CD8-positive, alpha-beta memory T cell (primary cell): ENCODE measurements around the gene OST4. TPM values are rescaled to one million over a fixed set of nuclear protein-coding genes. Genes with fewer than 3 reads are reported as not detected.
A peak's percentile ranks its signal among the peaks of the same experiment; 100 is the strongest.
"Not testable (repeated sequence)": the region's sequence is repeated elsewhere in the genome, so short reads cannot be mapped to it uniquely, and the experiment has no call there.

Source experiments
- CTCF ChIA-PET: fragments of 350-600 bp; sonication (Branson Sonifier 250); formaldehyde crosslinking; loops from one replicate; lab custom pipeline; 2021; ENCODE audit warnings: antibody characterized with exemption; lab: Charles Lee
- POLR2A ChIA-PET: fragments of 350-600 bp; sonication (Branson Sonifier 250); formaldehyde crosslinking; loops from one replicate; lab custom pipeline; 2021; ENCODE audit warnings: antibody characterized with exemption; lab: Charles Lee
- DNase-seq, 5 donors: peaks; one replicate each; pipeline versions ENCODE4 v3.0.0 to v3.0.0-alpha.2; 2020 to 2022; ENCODE audit warnings: mixed read lengths in 1 of 5
- H3K27ac ChIP-seq: one replicate; pipeline ENCODE4 v1.7.0; 2013; ENCODE audit warnings: low read depth, mild to moderate bottlenecking, low read length, moderate library complexity
- H3K27me3 ChIP-seq: 2 replicates; pipeline ENCODE4 v1.7.0; 2013; ENCODE audit warnings: low read length, mild to moderate bottlenecking; ENCODE audit not compliant: insufficient read depth, poor library complexity, severe bottlenecking
- H3K36me3 ChIP-seq: 2 replicates; pipeline ENCODE4 v1.7.0; 2013; ENCODE audit warnings: mild to moderate bottlenecking, low read length, moderate library complexity; ENCODE audit not compliant: insufficient read depth
- H3K4me1 ChIP-seq: 2 replicates; pipeline ENCODE4 v1.7.0; 2013; ENCODE audit warnings: mild to moderate bottlenecking, low read length, moderate library complexity; ENCODE audit not compliant: insufficient read depth
- H3K4me3 ChIP-seq: 2 replicates; pipeline ENCODE4 v1.7.0; 2013; ENCODE audit warnings: mild to moderate bottlenecking, low read length
- H3K9me3 ChIP-seq: 2 replicates; pipeline ENCODE4 v1.7.0; 2013; ENCODE audit warnings: mild to moderate bottlenecking, low read length
- H3K27ac Mint-ChIP-seq, 8 donors: one replicate each; pipeline ENCODE4 v1.8.0; 2020 to 2021; ENCODE audit warnings: mixed read lengths in 8 of 8, mild to moderate bottlenecking in 6 of 8, inconsistent platforms in 3 of 8, moderate library complexity in 3 of 8
- H3K27me3 Mint-ChIP-seq, 2 donors: one replicate each; pipeline ENCODE4 v1.8.0; 2020 to 2021; ENCODE audit warnings: mixed read lengths in 2 of 2, mild to moderate bottlenecking in 1 of 2, moderate library complexity in 1 of 2
- H3K36me3 Mint-ChIP-seq, 3 donors: one replicate each; pipeline ENCODE4 v1.8.0; 2020 to 2021; ENCODE audit warnings: mixed read lengths in 3 of 3, inconsistent platforms in 1 of 3, mild to moderate bottlenecking in 1 of 3
- H3K4me1 Mint-ChIP-seq, 3 donors: one replicate each; pipeline ENCODE4 v1.8.0; 2020 to 2021; ENCODE audit warnings: mixed read lengths in 3 of 3, inconsistent platforms in 1 of 3, mild to moderate bottlenecking in 1 of 3
- H3K4me3 Mint-ChIP-seq, 7 donors: one replicate each; pipeline ENCODE4 v1.8.0; 2020 to 2021; ENCODE audit warnings: mixed read lengths in 7 of 7, mild to moderate bottlenecking in 6 of 7, moderate library complexity in 4 of 7, inconsistent platforms in 2 of 7
- H3K9me3 Mint-ChIP-seq, 5 donors: one replicate each; pipeline ENCODE4 v1.8.0; 2020 to 2022; ENCODE audit warnings: mixed read lengths in 5 of 5, mild to moderate bottlenecking in 3 of 5, moderate library complexity in 2 of 5, inconsistent platforms in 1 of 5
- polyA plus RNA-seq: library from polyadenylated mRNA; unstranded; fragments of 300-500 nt; fragmentation: Illumina TruSeq; gene quantifications from one replicate; pipeline ENCODE4 v1.2.3, GENCODE V29; 2021
- total RNA-seq, 2 experiments: library from RNA; stranded (reverse); gene quantifications; one replicate each; pipeline ENCODE4 v1.2.3, GENCODE V29; 2021

The OST4 gene
- total RNA-seq (100 to 1,000 TPM; 346 to 353 TPM), polyA plus RNA-seq (907 TPM)

DNA sequence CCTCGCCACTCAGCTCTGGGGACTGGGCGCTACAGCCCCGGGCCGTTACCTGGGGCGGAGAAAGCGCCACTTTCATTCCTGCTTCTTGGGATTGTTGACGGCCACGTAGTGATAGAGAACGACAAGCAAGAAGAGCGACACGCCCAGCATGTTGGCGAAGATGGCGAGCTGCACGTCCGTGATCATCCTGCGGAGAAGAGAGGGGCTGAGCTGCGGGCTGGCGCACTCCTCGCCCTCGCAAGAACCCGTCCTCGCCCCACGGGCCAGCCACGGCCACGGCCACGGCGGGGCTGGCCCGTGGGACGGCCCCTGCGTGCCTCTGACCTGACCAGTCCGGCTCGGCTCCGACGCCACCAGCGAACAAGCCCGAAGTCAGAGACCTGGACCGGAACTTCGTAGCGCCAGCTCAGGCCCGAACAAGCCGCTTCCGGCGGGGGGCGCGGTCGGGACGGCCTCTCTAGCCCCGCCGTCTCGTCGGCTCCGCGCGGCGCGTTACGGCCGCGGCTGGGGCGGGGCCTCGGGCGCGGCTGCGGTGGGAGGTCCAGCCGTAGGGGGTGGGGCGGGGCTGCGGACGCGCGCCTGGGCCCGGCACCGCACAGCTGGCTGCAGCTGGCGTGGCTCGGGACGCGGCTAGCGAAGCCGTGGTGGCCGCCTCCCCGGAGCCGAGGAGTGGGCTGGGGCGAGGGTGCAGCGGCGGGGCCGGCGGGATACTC, at the start of gene OST4:
Gene OST4, minus strand, starts transcription at position 378 of the 713 bp plus-strand sequence.
- Mint-ChIP-seq H3K9me3 (no peaks in the 10 kb centered on the region), H3K36me3 (peaks cover 0 to 39% (median 4%) of the 10 kb centered on the region in 3 donors), H3K27me3 (no peaks in the 10 kb centered on the region), H3K27ac (peak within 1 kb of the TSS; percentile 88 to 99 (median 98)), H3K4me3 (peak within 1 kb of the TSS; percentile 91 to 98 (median 97)), H3K4me1 (peaks cover 58 to 82% (median 75%) of the 10 kb centered on the region in 3 donors)
- DNase-seq, result peak; percentile 85 to 89 (median 88)
- ChIA-PET POLR2A (interaction anchor here (0.6 to 2.8 kb wide), 14 partner anchors 9 to 701 kb away, joined by 3 to 58 read pairs (median 5); partner anchors contain the start of genes ABHD1, AGBL5, ATRAID and KHK), CTCF (interaction anchor here (1.0 to 1.7 kb wide), 7 partner anchors 9 to 21 kb away, joined by 3 to 11 read pairs (median 3); partner anchors contain the start of genes AGBL5 and KHK)
- H3K36me3 ChIP-seq, result peaks cover 26% of the 10 kb centered on the region
- peak within 1 kb of the TSS; percentile 82 for H3K4me3 ChIP-seq
- H3K9me3 ChIP-seq, result no peaks in the 10 kb centered on the region
- H3K27ac ChIP-seq, result peak within 1 kb of the TSS; percentile 96
- peaks cover 44% of the 10 kb centered on the region for H3K4me1 ChIP-seq
- no peaks in the 10 kb centered on the region for H3K27me3 ChIP-seq

DNA sequence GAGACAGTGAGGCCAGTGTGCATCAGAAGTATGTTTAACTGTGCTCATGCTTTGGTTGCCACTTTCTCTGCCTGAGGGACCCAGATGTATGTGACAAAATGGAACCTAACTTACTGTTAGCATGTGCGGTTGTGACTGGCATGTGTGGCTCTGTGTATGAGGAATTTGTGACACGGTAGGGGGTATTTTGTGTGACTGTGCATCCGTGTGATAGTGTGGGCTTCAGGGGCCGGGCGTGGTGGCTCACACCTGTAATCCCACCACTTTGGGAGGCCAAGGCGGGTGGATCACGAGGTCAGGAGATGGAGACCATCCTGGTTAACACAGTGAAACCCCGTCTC, 47.8 kb upstream of the OST4 start:
- peaks cover 13% of the 10 kb centered on the region for H3K4me1 ChIP-seq
- peaks cover 19 to 34% of the 10 kb centered on the region in 2 donors for H3K27me3 Mint-ChIP-seq
- POLR2A ChIA-PET, H3K27ac ChIP-seq, H3K36me3 Mint-ChIP-seq, H3K9me3 Mint-ChIP-seq, H3K9me3 ChIP-seq, DNase-seq, H3K36me3 ChIP-seq, CTCF ChIA-PET: not testable (repeated sequence)
- peak overlapping the region; percentile 70 to 83 (median 76) for H3K4me3 Mint-ChIP-seq
- peaks cover 20 to 21% (median 20%) of the 10 kb centered on the region in 3 donors for H3K4me1 Mint-ChIP-seq
- peak overlapping the region in 3 of 8 donors; percentile 17 to 71 (median 66) for H3K27ac Mint-ChIP-seq
- peaks cover 11% of the 10 kb centered on the region for H3K27me3 ChIP-seq
- H3K4me3 ChIP-seq, result peak overlapping the region; percentile 51

DNA sequence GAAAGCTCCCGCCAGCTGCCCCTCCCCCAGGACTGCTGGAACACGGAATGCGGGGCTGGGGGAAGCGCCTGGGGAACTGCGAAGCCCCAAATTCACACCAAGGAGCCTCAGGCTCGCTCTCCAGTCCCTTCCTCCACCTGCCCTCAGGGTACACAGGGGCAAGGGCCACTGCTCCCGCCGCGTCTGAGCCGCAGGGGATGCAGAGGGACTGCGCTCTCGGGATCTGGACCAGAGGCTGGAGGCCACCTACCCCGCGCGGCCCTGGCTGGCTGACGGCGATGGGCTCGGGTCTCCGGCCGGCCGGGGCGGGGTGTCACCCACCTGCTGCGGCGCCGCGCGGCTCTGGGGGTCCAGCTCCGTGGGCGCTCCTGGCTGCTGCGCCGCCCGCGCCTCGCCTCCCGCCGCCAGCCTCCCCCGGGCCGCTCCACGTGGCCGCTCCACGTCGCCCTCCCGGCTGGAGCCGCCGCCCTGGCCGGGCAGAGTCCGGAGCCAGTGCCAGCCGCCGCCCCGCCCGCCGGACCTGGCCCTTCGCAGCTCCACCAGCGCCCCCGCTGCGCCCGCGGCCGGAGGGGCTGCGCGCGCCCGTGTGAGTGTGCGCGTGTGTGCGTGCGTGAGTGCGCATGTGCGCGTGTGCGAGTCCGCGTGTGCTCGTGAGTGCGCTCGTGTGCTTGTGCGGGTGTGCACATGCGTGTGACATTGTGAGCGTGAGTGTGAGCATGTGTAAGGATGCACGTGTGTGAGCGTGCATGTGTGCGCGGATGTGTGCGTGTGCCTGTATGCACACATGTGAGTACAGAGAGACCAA, 47.3 kb upstream of the OST4 start, which contains the start of gene CGREF1:
Gene CGREF1, minus strand, starts transcription at position 604 of the 805 bp plus-strand sequence. CDS start 14,762 bp downstream, outside the sequence.
- Histone ChIP-seq H3K36me3 (no peaks in the 10 kb centered on the region), H3K4me1 (peaks cover 10% of the 10 kb centered on the region), H3K27ac (no peak within 1 kb of the TSS), H3K4me3 (peak within 1 kb of the TSS; percentile 51), H3K27me3 (peaks cover 11% of the 10 kb centered on the region), H3K9me3 (no peaks in the 10 kb centered on the region)
- H3K27me3 Mint-ChIP-seq, result peaks cover 20 to 34% of the 10 kb centered on the region in 2 donors
- H3K4me3 Mint-ChIP-seq, result peak within 1 kb of the TSS; percentile 70 to 83 (median 76)
- peaks cover 16 to 18% (median 18%) of the 10 kb centered on the region in 3 donors for H3K4me1 Mint-ChIP-seq
- peaks cover 0 to 3% (median 0%) of the 10 kb centered on the region in 3 donors for H3K36me3 Mint-ChIP-seq
- no peaks in the 10 kb centered on the region for H3K9me3 Mint-ChIP-seq
- no peak for DNase-seq
- ChIA-PET CTCF (no interaction called here), POLR2A (no interaction called here)
- H3K27ac Mint-ChIP-seq, result peak within 1 kb of the TSS in 3 of 8 donors; percentile 17 to 71 (median 66)

DNA sequence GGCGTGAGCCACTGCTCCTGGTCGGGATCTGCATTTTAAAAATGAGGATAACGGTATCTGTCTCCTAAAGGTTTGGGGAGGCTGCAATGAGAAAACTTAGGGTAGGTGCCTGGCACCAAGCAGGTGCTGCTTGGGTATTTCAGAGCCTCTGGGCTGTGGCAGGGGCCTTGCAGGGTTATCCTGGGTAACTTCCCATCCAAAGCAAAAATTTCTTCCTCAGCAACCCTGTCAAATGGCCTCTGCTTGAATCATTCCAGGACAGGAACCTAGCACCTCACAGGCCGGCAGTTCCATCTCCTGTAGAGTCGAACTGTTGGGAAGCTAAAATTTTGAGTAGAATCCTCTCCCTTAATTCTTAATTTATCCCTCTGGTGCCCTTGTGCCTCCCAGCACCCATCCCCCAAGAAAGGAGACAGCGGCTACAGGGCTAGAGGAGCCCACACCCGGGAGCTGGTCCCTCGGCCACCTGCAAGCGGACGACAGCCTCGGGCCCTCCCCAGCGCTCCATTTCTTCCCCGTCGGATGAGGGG, 46.6 kb upstream of the OST4 start:
- Histone ChIP-seq H3K27me3 (peaks cover 11% of the 10 kb centered on the region), H3K9me3 (no peaks in the 10 kb centered on the region), H3K36me3 (no peaks in the 10 kb centered on the region), H3K27ac (no peak overlapping the region), H3K4me1 (peaks cover 7% of the 10 kb centered on the region), H3K4me3 (no peak overlapping the region)
- H3K27me3 Mint-ChIP-seq, result peaks cover 21 to 34% of the 10 kb centered on the region in 2 donors
- CTCF ChIA-PET, result no interaction called here
- POLR2A ChIA-PET, result no interaction called here
- no peaks in the 10 kb centered on the region for H3K36me3 Mint-ChIP-seq
- DNase-seq, result no peak
- peak overlapping the region in 5 of 7 donors; percentile 16 to 59 (median 34) for H3K4me3 Mint-ChIP-seq
- no peaks in the 10 kb centered on the region for H3K9me3 Mint-ChIP-seq
- H3K4me1 Mint-ChIP-seq, result peaks cover 12 to 14% (median 14%) of the 10 kb centered on the region in 3 donors
- H3K27ac Mint-ChIP-seq, result no peak overlapping the region

DNA sequence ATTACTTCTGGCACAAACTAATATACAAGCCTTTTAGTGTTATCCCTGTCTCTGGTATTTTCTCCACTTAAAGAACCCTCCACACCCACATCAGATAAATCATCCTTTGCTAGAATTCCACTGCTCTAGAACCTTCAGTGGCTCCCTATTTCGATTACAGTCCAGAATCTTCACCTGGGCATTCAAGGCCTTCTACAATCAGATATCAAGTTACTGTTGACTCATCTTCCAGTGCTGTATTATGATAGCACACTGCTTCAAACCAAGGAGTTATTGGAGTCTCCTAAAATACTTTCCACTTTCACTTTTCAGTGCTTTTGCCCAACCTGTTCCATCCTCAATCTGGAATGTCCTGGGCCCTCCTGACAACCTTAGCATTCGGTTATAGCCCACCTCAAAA, 44.1 kb upstream of the OST4 start:
- no peak overlapping the region for H3K27ac Mint-ChIP-seq
- Histone ChIP-seq H3K36me3 (no peaks in the 10 kb centered on the region), H3K9me3 (no peaks in the 10 kb centered on the region), H3K4me1 (no peaks in the 10 kb centered on the region), H3K4me3 (no peak overlapping the region), H3K27me3 (peaks cover 11% of the 10 kb centered on the region), H3K27ac (no peak overlapping the region)
- CTCF ChIA-PET, result interaction anchor here (2.0 kb wide), 1 partner anchor 8 kb away, joined by 6 read pairs; the partner anchor contains the start of gene ABHD1
- DNase-seq, result no peak
- H3K36me3 Mint-ChIP-seq, result no peaks in the 10 kb centered on the region
- H3K27me3 Mint-ChIP-seq, result peaks cover 19 to 34% of the 10 kb centered on the region in 2 donors
- H3K9me3 Mint-ChIP-seq, result no peaks in the 10 kb centered on the region
- POLR2A ChIA-PET, result interaction anchor here (0.6 kb wide), 1 partner anchor 199 kb away, joined by 4 read pairs; no protein-coding TSS in a partner anchor
- peaks cover 5 to 10% (median 6%) of the 10 kb centered on the region in 3 donors for H3K4me1 Mint-ChIP-seq
- no peak overlapping the region for H3K4me3 Mint-ChIP-seq

DNA sequence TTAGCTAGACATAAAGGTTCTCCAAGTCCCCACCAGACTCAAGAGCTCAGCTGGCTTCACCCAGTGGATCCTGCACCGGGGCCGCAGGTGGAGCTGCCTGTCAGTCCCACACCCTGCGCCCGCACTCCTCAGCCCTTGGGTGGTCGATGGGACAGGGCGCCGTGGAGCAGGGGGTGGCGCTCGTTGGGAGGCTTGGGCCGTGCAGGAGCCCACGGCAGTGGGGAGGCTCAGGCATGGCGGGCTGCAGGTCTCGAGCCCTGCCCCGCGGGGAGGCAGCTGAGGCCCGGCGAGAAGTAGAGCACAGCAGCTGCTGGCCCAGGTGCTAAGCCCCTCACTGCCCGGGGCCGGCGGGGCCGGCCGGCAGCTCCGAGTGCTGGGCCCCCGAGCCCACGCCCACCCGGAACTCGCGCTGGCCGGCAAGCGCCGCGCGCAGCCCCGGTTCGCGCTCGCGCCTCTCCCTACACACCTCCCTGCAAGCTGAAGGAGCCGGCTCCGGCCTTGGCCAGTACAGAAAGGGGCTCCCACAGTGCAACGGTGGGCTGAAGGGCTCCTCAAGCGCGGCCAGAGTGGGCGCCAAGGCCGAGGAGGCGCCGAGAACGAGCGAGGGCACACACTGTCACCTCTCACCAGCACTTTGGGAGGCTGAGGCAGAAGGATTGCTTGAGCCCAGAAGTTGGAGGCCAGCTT, 40.1 kb upstream of the OST4 start:
- peaks cover 11 to 17% of the 10 kb centered on the region in 2 donors for H3K27me3 Mint-ChIP-seq
- H3K9me3 ChIP-seq, DNase-seq, H3K36me3 Mint-ChIP-seq, H3K4me3 ChIP-seq, POLR2A ChIA-PET, H3K36me3 ChIP-seq, H3K9me3 Mint-ChIP-seq, H3K4me1 ChIP-seq, H3K4me3 Mint-ChIP-seq, H3K27ac Mint-ChIP-seq, H3K27ac ChIP-seq, H3K27me3 ChIP-seq, H3K4me1 Mint-ChIP-seq: not testable (repeated sequence)
- CTCF ChIA-PET, result interaction anchor here (1.0 kb wide), 1 partner anchor 150 kb away, joined by 3 read pairs; no protein-coding TSS in a partner anchor

DNA sequence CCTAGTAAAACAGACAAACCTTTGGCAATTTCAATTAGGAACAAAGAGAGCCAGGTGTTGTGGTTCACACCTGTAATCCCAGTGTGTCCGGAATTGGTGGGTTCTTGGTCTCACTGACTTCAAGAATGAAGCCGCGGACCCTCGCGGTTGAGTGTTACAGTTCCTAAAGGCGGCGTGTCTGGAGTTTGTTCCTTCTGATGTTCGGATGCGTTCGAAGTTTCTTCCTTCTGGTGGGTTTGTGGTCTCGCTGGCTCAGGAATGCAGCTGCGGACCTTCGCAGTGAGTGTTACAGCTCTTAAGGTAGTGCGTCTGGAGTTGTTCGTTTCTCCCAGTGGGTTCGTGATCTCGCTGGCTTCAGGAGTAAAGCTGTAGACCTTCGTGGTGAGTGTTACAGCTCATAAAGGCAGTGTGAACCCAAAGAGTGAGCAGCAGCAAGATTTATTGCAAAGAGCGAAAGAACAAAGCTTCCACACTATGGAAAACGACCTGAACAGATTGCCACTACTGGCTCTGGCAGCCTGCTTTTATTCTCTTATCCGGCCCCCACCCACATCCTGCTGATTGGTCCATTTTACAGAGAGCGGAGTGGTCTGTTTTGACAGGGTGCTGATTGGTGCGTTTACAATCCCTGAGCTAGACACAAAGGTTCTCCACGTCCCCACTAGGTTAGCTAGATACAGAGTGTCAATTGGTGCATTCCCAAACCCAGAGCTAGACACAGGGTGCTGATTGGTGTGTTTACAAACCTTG, 39.3 kb upstream of the OST4 start:
- H3K36me3 Mint-ChIP-seq, H3K4me3 Mint-ChIP-seq, H3K27ac Mint-ChIP-seq, POLR2A ChIA-PET, H3K4me1 ChIP-seq, CTCF ChIA-PET, H3K27ac ChIP-seq, H3K9me3 Mint-ChIP-seq, H3K36me3 ChIP-seq, H3K27me3 ChIP-seq, H3K9me3 ChIP-seq, H3K4me1 Mint-ChIP-seq, H3K4me3 ChIP-seq, DNase-seq: not testable (repeated sequence)
- H3K27me3 Mint-ChIP-seq, result peaks cover 11 to 24% of the 10 kb centered on the region in 2 donors
